Neural crest cell (in vitro differentiated cells): ENCODE measurements around the gene DDN. TPM values are rescaled to one million over a fixed set of nuclear protein-coding genes. Genes with fewer than 3 reads are reported as not detected.

Source experiments
- DNase-seq: peaks from one replicate; pipeline ENCODE4 v3.0.0; 2021; ENCODE audit warnings: low read depth, mixed read lengths, low spot score
- H3K27ac Mint-ChIP-seq: one replicate; pipeline ENCODE4 v1.8.0; 2021; ENCODE audit warnings: mild to moderate bottlenecking, mixed read lengths; ENCODE audit not compliant: unreplicated experiment
- H3K27me3 Mint-ChIP-seq: 2 replicates; pipeline ENCODE4 v1.8.0; 2021; ENCODE audit warnings: low read depth, mild to moderate bottlenecking, mixed read lengths
- H3K36me3 Mint-ChIP-seq: 2 replicates; pipeline ENCODE4 v1.8.0; 2021; ENCODE audit warnings: low read depth, mild to moderate bottlenecking, mixed read lengths
- H3K4me1 Mint-ChIP-seq: 2 replicates; pipeline ENCODE4 v1.8.0; 2021; ENCODE audit warnings: mixed read lengths
- H3K4me3 Mint-ChIP-seq: one replicate; pipeline ENCODE4 v1.8.0; 2021; ENCODE audit warnings: mild to moderate bottlenecking, mixed read lengths
- H3K9me3 Mint-ChIP-seq: 2 replicates; pipeline ENCODE4 v1.8.0; 2021; ENCODE audit warnings: mixed read lengths
- CTCF ChIP-seq: fragments of 200-600 bp; sonication (generic); conservative IDR thresholded peaks from 2 replicates; pipeline ENCODE4 v1.5.0; 2021; ENCODE audit warnings: antibody characterized with exemption, mild to moderate bottlenecking
- total RNA-seq: library from RNA; stranded (reverse); gene quantifications from 2 replicates; pipeline ENCODE4 v1.2.1, GENCODE V29; 2021

Gene DDN
- total RNA-seq, 1 donor from 2014 or later = 0.51 TPM

GRCh38 chr12:48960834-48961233 lies 38.3 kb downstream of the DDN start:
- H3K4me3 Mint-ChIP-seq = peak overlapping the region; percentile 50
- H3K4me1 Mint-ChIP-seq = peaks cover 15% of the 10 kb centered on the region
- no peak overlapping the region for H3K27ac Mint-ChIP-seq
- H3K36me3 Mint-ChIP-seq = no peaks in the 10 kb centered on the region
- TF ChIP-seq CTCF = no peak
- H3K27me3 Mint-ChIP-seq = peaks cover 40% of the 10 kb centered on the region
- H3K9me3 Mint-ChIP-seq = no peaks in the 10 kb centered on the region
- no peak for DNase-seq

- Mint-ChIP-seq H3K27me3 (peaks cover 26% of the 10 kb centered on the region), H3K36me3 (no peaks in the 10 kb centered on the region), H3K9me3 (no peaks in the 10 kb centered on the region), H3K4me1 (peaks cover 30% of the 10 kb centered on the region), H3K4me3 (peak overlapping the region; percentile 100), H3K27ac (no peak overlapping the region)
- no peak for DNase-seq
- no peak for TF ChIP-seq CTCF
Observed at GRCh38 chr12:48958049-48958388, 41.2 kb downstream of the DDN start.

- Mint-ChIP-seq H3K27ac (peak within 1 kb of the TSS; percentile 89), H3K27me3 (peaks cover 24% of the 10 kb centered on the region), H3K4me3 (peak within 1 kb of the TSS; percentile 100), H3K36me3 (no peaks in the 10 kb centered on the region), H3K9me3 (no peaks in the 10 kb centered on the region), H3K4me1 (peaks cover 33% of the 10 kb centered on the region)
- peak; percentile 93 for DNase-seq
- TF ChIP-seq CTCF = peak; percentile 13
Observed at GRCh38 chr12:48957141-48958048, 41.8 kb downstream of the DDN start, which contains the start of gene ARF3. ARF3 (minus strand) TSS chr12:48957487; CDS start chr12:48941095, 16,392 bp downstream.

- H3K4me3 Mint-ChIP-seq = peak overlapping the region; percentile 100
- peak; percentile 41 for TF ChIP-seq CTCF
- DNase-seq = peak; percentile 70
Observed at GRCh38 chr12:48956279-48957140, 42.7 kb downstream of the DDN start.

GRCh38 chr12:48954841-48955501 lies 44.2 kb downstream of the DDN start:
- no peak for TF ChIP-seq CTCF

More at GRCh38 chr12:48956279-48957140, 42.7 kb downstream of the DDN start:
- no peaks in the 10 kb centered on the region for H3K9me3 Mint-ChIP-seq
- H3K27me3 Mint-ChIP-seq = peaks cover 19% of the 10 kb centered on the region
- peaks cover 35% of the 10 kb centered on the region for H3K4me1 Mint-ChIP-seq
- H3K27ac Mint-ChIP-seq = peak overlapping the region; percentile 96
- H3K36me3 Mint-ChIP-seq = no peaks in the 10 kb centered on the region

More at GRCh38 chr12:48954841-48955501, 44.2 kb downstream of the DDN start:
- peak overlapping the region; percentile 100 for H3K4me3 Mint-ChIP-seq
- peaks cover 35% of the 10 kb centered on the region for H3K4me1 Mint-ChIP-seq
- no peaks in the 10 kb centered on the region for H3K36me3 Mint-ChIP-seq
- DNase-seq = no peak
- peaks cover 8% of the 10 kb centered on the region for H3K27me3 Mint-ChIP-seq
- no peaks in the 10 kb centered on the region for H3K9me3 Mint-ChIP-seq
- no peak overlapping the region for H3K27ac Mint-ChIP-seq
